Activated T-helper 2 cell treated with anti-CD3 and anti-CD28 coated beads, Interferon-gamma antibody, Interleukin-2, Interleukin-4, amounts not matched to agents 10 μg/mL and 5 μg/mL and 100 μg/mL, durations not matched to agents 14 hours and 24 hours and 36 hours (primary cell): ENCODE results near the gene CRKL. TPM values are rescaled to one million over a fixed set of nuclear protein-coding genes. Genes with fewer than 3 reads are reported as not detected.

Source experiments
- DNase-seq: peaks from one replicate; pipeline ENCODE4 v3.0.0; 2021; ENCODE audit warnings: low spot score
- H3K27ac Mint-ChIP-seq: one replicate; pipeline ENCODE4 v1.8.0; 2021; ENCODE audit warnings: mixed read lengths
- H3K27me3 Mint-ChIP-seq: one replicate; pipeline ENCODE4 v1.8.0; 2021; ENCODE audit warnings: low read depth, mixed read lengths
- H3K36me3 Mint-ChIP-seq: one replicate; pipeline ENCODE4 v1.8.0; 2021; ENCODE audit warnings: low read depth, mixed read lengths
- H3K4me1 Mint-ChIP-seq: one replicate; pipeline ENCODE4 v1.8.0; 2021; ENCODE audit warnings: low read depth, mixed read lengths
- H3K4me3 Mint-ChIP-seq: one replicate; pipeline ENCODE4 v1.8.0; 2021; ENCODE audit warnings: low read depth, mild to moderate bottlenecking, moderate library complexity, mixed read lengths
- H3K9me3 Mint-ChIP-seq: one replicate; pipeline ENCODE4 v1.8.0; 2021; ENCODE audit warnings: mixed read lengths
- intact Hi-C: fragments of 100-400 bp; cut with micrococcal nuclease; formaldehyde crosslinking; loops from one replicate; pipeline ENCODE4 v1.15.1; 2023
- total RNA-seq: library from RNA; stranded (reverse); gene quantifications from 2 replicates; pipeline ENCODE4 v1.2.3, GENCODE V29; 2022

Gene CRKL
- total RNA-seq, 1 donor from 2014 or later = 79.2 TPM

DNA sequence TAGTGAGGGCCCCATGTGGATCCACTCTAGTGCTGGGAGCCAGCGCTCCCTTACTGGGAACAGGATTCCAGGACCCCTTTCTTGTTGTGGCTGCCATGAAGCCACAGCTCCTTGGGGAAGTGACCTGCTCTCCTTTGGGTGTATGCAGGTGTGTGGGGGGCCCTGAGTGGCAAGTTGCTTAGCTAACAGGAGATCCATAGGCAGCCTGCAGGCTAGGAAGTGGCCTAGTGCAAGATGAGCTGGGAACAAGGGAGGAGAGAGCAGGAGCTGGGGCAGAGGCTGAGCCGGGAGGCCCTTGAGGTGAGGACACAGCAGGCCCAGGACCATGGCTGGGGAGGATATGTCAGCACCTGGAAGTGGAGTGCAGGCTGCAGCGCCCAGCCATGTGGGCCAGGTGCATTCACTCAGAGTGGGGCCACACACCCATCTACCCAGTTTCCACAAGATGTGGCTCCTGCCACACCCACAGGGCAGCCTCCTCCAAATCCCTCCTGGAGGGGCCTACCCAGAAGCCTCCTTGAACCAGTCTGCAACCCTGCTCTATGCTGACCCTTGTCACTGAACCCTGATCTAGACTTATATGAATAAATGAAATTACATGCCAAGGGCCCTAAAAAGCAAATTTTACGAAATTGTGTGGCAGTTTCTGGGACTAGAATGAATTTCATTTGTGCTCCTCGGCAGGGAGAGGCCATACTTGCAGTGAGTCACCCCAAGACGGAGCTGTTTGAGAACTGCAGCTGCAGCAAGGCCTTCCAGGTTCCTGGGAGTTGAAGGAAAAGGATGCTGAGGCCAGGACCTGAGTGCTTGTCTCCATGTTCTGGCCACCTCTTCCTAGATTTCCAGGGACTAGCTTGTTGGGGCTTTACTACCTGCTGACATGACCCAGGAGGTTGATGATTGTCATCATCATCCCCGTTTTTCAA is 81.5 kb downstream of the CRKL start:
- Mint-ChIP-seq H3K36me3 (peaks cover 29% of the 10 kb centered on the region), H3K9me3 (no peaks in the 10 kb centered on the region), H3K27ac (no peak overlapping the region), H3K4me3 (no peak overlapping the region), H3K4me1 (peaks cover 15% of the 10 kb centered on the region), H3K27me3 (no peaks in the 10 kb centered on the region)
- no peak for DNase-seq
- intact Hi-C loops = no loop called here

DNA sequence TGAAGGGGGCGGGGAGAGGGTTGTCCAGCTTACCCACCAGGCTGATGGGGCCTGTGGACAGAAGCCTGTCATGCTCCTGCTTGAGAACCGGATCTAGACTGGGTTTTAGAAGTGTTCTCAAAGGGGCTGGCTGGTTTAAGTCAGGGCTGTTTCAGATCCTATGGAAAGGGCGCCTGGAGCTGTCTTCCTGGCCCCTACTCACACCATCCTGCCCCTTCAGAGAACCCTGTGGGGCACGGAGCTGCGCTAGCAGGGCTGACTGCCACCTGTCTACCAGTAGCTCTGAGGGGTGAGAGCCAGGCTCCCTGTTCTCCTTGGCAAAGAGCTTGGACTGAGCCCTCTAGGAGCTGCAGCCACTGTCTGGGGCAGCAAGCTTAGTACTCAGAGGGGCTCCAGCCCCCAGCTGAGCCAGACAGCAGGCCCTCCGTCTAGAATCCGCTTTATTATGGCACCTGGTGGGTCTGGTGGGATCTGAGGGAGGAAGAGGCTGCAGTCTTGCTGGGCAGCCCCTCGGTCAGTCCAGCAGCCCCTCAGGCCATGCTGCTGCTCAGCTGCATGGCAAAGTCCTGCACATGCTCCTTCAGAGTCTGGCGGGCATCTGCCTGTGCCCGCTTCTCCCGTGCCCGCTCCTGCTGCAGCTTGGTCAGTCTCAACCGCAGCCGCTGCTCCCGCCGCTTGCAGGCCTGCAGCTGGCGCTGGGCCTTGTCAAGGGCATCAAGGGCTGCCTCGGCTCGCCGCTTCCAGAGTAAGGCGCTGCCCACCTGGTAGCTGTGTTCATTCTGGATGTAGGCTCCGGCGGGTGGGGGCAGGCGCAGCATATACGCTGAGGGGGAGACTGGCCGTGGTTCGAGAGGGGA is 82.4 kb downstream of the CRKL start:
- H3K4me1 Mint-ChIP-seq = peaks cover 15% of the 10 kb centered on the region
- no peak overlapping the region for H3K27ac Mint-ChIP-seq
- H3K4me3 Mint-ChIP-seq = peak overlapping the region; percentile 95
- no peak for DNase-seq
- intact Hi-C loops = loop anchor here (2.0 to 5.0 kb wide), 3 partner anchors 82 to 882 kb away; partner anchors contain the start of genes CRKL, PI4KA, RANBP1 and SNAP29
- no peaks in the 10 kb centered on the region for H3K27me3 Mint-ChIP-seq
- H3K9me3 Mint-ChIP-seq = no peaks in the 10 kb centered on the region
- peaks cover 29% of the 10 kb centered on the region for H3K36me3 Mint-ChIP-seq

DNA sequence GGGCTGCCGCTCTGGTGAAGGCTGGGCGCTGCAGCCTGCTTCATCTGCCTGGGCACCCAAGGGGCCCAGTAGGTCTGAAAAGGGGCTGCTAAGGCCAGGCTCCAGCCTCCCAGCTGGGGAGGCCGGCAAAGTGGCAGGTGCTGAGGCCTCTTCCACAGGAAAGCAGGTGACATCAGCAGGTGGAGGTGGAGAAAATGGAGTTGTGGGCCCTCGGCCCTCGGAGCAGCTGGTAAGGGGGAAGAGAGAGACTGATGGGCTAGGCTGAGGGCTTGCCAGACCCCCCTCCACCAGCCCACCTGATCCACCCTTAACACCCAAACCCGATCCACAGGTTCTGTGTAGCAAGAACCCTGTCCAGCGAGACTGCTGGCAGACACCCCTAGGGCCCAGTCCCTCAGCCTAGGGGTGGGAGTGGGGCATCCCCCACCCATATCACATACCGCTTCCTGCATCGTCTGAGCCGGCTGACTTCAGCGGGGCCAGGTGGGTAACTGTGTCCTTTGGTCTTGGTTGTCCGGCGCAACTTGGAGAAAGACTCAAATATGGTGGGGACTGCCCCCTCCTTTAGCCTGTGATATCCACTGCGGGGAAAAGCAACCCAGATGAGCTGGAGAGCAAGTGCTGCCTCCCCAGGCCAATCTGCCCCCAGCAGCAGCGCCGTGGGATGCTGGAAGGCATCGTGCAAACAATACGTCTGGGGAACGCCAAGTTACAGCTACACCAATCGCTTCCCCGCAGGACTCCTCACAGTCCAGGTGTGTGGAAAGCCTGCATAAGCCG is 83.2 kb downstream of the CRKL start:
- H3K27ac Mint-ChIP-seq = peak overlapping the region; percentile 98
- intact Hi-C loops = loop anchor here (2.0 to 5.0 kb wide), 3 partner anchors 83 to 883 kb away; partner anchors contain the start of genes CRKL, PI4KA, RANBP1 and SNAP29

DNA sequence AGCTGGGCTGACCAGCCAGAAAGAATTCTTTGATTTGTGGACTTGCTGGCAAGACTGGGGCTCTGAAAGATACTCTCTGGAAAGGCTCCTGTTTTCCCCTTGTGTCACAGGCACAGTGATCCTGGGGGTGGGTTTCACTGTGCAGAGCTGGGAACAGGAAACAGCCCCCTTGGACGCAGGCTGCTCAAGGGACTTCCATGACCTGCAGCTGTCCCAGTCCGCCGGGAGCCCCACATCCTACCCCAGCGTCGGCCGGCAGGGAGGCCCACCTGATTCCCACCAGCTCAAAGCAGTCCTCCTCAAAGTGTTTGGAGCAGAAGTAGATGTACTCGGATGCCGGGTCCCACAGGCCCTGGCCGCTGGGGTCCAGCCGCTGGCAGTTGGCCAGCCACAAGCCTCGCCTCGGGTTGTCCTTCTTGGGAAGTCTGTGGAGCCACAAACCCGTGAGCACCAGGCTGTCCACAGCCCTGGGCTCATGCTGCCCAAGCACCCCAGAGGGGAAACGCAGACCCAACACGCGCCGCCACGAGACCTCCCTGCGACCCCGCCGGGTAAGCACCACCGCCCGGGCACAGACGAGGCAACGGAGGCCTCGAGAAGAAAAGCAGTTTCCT is 83.9 kb downstream of the CRKL start:
- Mint-ChIP-seq H3K27me3 (no peaks in the 10 kb centered on the region), H3K4me3 (peak overlapping the region; percentile 95), H3K27ac (peak overlapping the region; percentile 98), H3K36me3 (peaks cover 26% of the 10 kb centered on the region), H3K9me3 (no peaks in the 10 kb centered on the region), H3K4me1 (peaks cover 15% of the 10 kb centered on the region)
- DNase-seq = no peak
- intact Hi-C loops = loop anchor here (2.0 to 5.0 kb wide), 3 partner anchors 84 to 884 kb away; partner anchors contain the start of genes CRKL, PI4KA, RANBP1 and SNAP29

More for the DNA sequence above, 83.2 kb downstream of the CRKL start:
- DNase-seq = no peak
- Mint-ChIP-seq H3K9me3 (no peaks in the 10 kb centered on the region), H3K4me3 (peak overlapping the region; percentile 95), H3K27me3 (no peaks in the 10 kb centered on the region), H3K4me1 (peaks cover 15% of the 10 kb centered on the region), H3K36me3 (peaks cover 27% of the 10 kb centered on the region)

DNA sequence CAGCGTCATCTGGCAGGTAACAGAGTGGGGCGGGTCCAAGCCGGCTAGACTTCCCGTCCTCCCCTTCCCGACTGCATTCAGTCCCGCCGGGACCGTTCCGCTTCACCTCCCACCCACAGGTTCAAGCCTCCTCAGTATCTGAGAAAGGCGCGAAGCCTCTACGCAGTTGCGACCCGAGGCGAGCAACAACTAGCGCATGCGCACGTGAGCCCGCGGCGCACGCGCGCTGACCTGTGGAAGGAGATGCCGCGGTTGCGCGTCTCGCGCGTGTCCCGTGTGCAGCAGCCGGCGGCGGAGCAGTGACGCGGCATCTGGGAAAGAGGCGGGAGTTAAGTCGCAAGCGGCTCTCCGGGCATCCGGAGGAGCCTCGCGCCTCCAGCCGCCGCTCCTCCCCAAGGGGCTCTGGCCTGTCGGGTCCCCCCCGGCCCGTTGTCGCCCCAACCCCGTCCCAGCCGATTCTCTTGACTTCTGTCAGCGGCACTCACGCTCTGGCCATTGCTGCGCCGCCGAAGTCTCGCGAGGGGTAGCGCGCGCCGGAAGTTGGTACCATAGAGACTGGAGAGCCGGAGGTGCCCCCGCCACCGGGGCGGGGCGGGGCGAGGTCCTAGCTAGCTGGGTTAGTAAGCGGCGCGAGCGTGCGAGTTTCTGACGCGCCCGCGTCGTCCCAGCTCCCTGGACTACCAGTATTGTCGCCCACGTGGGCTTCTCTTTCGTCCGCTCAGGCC is 84.6 kb downstream of the CRKL start, which contains the start of gene THAP7:
Gene THAP7 (minus strand): TSS at position 518 of the 725 bp plus-strand sequence. CDS start 207 bp downstream, at position 311.
- no peaks in the 10 kb centered on the region for H3K27me3 Mint-ChIP-seq
- peak within 1 kb of the TSS; percentile 98 for H3K27ac Mint-ChIP-seq
- no peaks in the 10 kb centered on the region for H3K9me3 Mint-ChIP-seq
- peak; percentile 95 for DNase-seq
- peaks cover 15% of the 10 kb centered on the region for H3K4me1 Mint-ChIP-seq
- H3K4me3 Mint-ChIP-seq = peak within 1 kb of the TSS; percentile 95
- H3K36me3 Mint-ChIP-seq = peaks cover 26% of the 10 kb centered on the region
- intact Hi-C loops = loop anchor here (1.0 to 5.0 kb wide), 4 partner anchors 13 to 884 kb away; partner anchors contain the start of genes CRKL, PI4KA, RANBP1 and SNAP29

Other genes starting within 250 kb of the CRKL start
- not detected in 2 replicates for gene SERPIND1, start 143.3 kb upstream of the CRKL start, total RNA-seq
- gene PI4KA, start 58.6 kb upstream of the CRKL start, total RNA-seq = 73.4 and 77.7 TPM in 2 replicates
- gene SNAP29, start 58.4 kb upstream of the CRKL start, total RNA-seq = 24.2 and 31.4 TPM in 2 replicates
- gene AIFM3, start 49.8 kb downstream of the CRKL start, total RNA-seq = 0.23 and 0.30 TPM in 2 replicates
- 64.7 and 68.4 TPM in 2 replicates for gene LZTR1, start 64.9 kb downstream of the CRKL start, total RNA-seq
- gene THAP7, start 84.7 kb downstream of the CRKL start, total RNA-seq = 25.8 and 25.9 TPM in 2 replicates
- gene P2RX6, start 97.8 kb downstream of the CRKL start, total RNA-seq = 0.07 TPM in 1 of 2 replicates, not detected in the other
- gene SLC7A4, start 115.2 kb downstream of the CRKL start, total RNA-seq = 0.07 TPM in 1 of 2 replicates, not detected in the other
- gene LRRC74B, start 128.5 kb downstream of the CRKL start, total RNA-seq = 0.23 TPM in 1 of 2 replicates, not detected in the other